ENCODE measurements around the gene DMAC1. TPM values are rescaled to one million over a fixed set of nuclear protein-coding genes. Genes with fewer than 3 reads are reported as not detected.

DMAC1 gene
- total RNA-seq, 1 experiment from 2014 or later = 43.3 TPM

DNA sequence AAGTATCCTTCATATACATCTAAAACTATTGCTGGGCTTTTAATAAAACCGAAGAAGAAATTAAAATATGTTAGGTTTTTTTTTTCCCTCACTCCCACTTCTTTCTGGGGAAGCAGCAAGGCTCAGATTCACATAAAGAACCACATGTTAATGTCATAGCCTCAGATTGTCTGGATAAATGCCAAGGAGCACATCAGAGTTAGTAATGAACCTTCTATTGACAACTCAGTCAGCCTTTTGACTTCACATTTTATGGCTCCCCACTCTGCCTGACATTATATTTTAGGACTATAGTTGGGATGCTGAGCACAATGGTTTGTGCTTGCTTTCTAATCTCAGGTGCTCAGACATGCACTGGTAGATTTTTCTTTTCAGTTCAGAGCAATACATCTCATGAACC, 21.8 kb downstream of the DMAC1 start:
- intact Hi-C loops (cut with micrococcal nuclease; ENCODE audit: unreplicated experiment) = no loop called here
- no peak overlapping the region for H2AFZ ChIP-seq
- no TSS peak for BruUV-seq (replicated peaks)
- ChIA-PET CTCF (no interaction called here), POLR2A (ENCODE audit: unreplicated experiment) (no interaction called here)
- DNase-seq = no peak
- no peaks in the 10 kb centered on the region for H4K20me1 ChIP-seq (ENCODE audit: insufficient read depth)
- H3K27me3 ChIP-seq (ENCODE audit: insufficient read depth, low read depth) = no peaks in the 10 kb centered on the region
- no peak for TF ChIP-seq EZH2 (IDR thresholded peaks at IDR 0.05; ENCODE audit: low read depth)
- TF ChIP-seq, protein P1, sequence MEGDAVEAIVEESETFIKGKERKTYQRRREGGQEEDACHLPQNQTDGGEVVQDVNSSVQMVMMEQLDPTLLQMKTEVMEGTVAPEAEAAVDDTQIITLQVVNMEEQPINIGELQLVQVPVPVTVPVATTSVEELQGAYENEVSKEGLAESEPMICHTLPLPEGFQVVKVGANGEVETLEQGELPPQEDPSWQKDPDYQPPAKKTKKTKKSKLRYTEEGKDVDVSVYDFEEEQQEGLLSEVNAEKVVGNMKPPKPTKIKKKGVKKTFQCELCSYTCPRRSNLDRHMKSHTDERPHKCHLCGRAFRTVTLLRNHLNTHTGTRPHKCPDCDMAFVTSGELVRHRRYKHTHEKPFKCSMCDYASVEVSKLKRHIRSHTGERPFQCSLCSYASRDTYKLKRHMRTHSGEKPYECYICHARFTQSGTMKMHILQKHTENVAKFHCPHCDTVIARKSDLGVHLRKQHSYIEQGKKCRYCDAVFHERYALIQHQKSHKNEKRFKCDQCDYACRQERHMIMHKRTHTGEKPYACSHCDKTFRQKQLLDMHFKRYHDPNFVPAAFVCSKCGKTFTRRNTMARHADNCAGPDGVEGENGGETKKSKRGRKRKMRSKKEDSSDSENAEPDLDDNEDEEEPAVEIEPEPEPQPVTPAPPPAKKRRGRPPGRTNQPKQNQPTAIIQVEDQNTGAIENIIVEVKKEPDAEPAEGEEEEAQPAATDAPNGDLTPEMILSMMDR (conservative IDR thresholded peaks at IDR 0.05) = no peak
- H3K27ac ChIP-seq = no peak overlapping the region
- no peaks in the 10 kb centered on the region for H3K36me3 ChIP-seq (ENCODE audit: low read depth)
- H3K4me2 ChIP-seq = no peak overlapping the region
- no peaks in the 10 kb centered on the region for H3K4me1 ChIP-seq (replicated peaks; ENCODE audit: insufficient read depth)
- no peak overlapping the region for H3K4me3 ChIP-seq
- H3F3A ChIP-seq (ENCODE audit: insufficient read depth, low read depth) = no peaks in the 10 kb centered on the region
- H3K9me2 ChIP-seq (ENCODE audit: insufficient read depth) = no peaks in the 10 kb centered on the region
- H3K79me2 ChIP-seq (ENCODE audit: low read depth) = no peaks in the 10 kb centered on the region
- no peaks in the 10 kb centered on the region for H3K9me3 ChIP-seq (ENCODE audit: insufficient read depth, low read depth)

DNA sequence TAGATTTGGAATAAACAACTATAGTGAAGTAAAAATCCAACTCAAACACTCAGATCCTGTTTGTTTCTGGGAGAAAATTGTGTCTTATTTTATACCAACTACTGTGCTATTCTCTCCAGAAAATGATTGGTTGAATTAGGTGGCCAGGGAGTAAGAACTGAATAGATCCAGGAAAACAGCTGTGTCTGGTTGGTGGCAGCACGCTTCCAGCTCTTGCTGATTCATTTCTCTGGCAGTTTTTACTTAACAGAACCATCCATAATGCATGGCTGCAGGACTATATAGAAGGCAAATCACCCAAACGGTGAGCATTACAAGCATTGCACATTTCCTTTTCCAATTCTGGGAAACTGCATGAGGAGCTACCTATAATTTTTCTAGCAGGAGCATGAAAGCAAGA, 29.5 kb downstream of the DMAC1 start:
- TF ChIP-seq, protein P1 (conservative IDR thresholded peaks at IDR 0.05) = no peak
- no peak for TF ChIP-seq EZH2 (IDR thresholded peaks at IDR 0.05; ENCODE audit: low read depth)
- no peaks in the 10 kb centered on the region for H3K27me3 ChIP-seq (ENCODE audit: insufficient read depth, low read depth)
- no TSS peak for BruUV-seq (replicated peaks)
- intact Hi-C loops (cut with micrococcal nuclease; ENCODE audit: unreplicated experiment) = no loop called here
- no peaks in the 10 kb centered on the region for H4K20me1 ChIP-seq (ENCODE audit: insufficient read depth)
- H3K4me3 ChIP-seq = no peak overlapping the region
- H3F3A ChIP-seq (ENCODE audit: insufficient read depth, low read depth) = no peaks in the 10 kb centered on the region
- H3K4me1 ChIP-seq (replicated peaks; ENCODE audit: insufficient read depth) = no peaks in the 10 kb centered on the region
- H2AFZ ChIP-seq = no peak overlapping the region
- H3K36me3 ChIP-seq (ENCODE audit: low read depth) = no peaks in the 10 kb centered on the region
- no peaks in the 10 kb centered on the region for H3K9me3 ChIP-seq (ENCODE audit: insufficient read depth, low read depth)
- H3K27ac ChIP-seq = no peak overlapping the region
- H3K9me2 ChIP-seq (ENCODE audit: insufficient read depth) = no peaks in the 10 kb centered on the region
- H3K4me2 ChIP-seq = no peak overlapping the region
- no peak for DNase-seq
- no peaks in the 10 kb centered on the region for H3K79me2 ChIP-seq (ENCODE audit: low read depth)
- CTCF ChIA-PET = no interaction called here
- POLR2A ChIA-PET (ENCODE audit: unreplicated experiment) = no interaction called here

DNA sequence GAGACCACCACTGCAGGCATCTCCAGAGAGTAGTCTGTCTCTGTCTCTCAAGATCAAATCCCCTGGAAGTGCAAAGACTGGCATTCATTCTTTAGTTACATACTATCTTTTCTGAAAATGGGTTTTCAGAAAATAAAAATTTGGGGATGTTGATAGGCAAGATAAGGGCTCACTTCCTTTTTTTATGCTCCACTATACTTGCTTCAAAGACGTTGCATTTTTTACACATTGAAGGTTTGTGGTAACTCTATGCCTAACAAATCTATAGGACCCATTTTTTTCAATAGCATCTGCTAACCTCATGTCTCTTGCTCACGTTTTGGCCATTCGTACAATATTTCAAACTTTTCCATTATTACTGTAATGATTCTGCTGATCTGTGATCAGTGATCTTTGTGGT, 37.0 kb downstream of the DMAC1 start:
- no peak for TF ChIP-seq EZH2 (IDR thresholded peaks at IDR 0.05; ENCODE audit: low read depth)
- TF ChIP-seq, protein P1 (conservative IDR thresholded peaks at IDR 0.05) = no peak
- Histone ChIP-seq H3K79me2 (ENCODE audit: low read depth) (no peaks in the 10 kb centered on the region), H3K4me3 (no peak overlapping the region), H3K27me3 (ENCODE audit: insufficient read depth, low read depth) (no peaks in the 10 kb centered on the region), H3K9me2 (ENCODE audit: insufficient read depth) (no peaks in the 10 kb centered on the region), H3K4me2 (no peak overlapping the region), H3K36me3 (ENCODE audit: low read depth) (no peaks in the 10 kb centered on the region), H4K20me1 (ENCODE audit: insufficient read depth) (no peaks in the 10 kb centered on the region), H3K9me3 (ENCODE audit: insufficient read depth, low read depth) (no peaks in the 10 kb centered on the region), H3K27ac (no peak overlapping the region), H2AFZ (no peak overlapping the region), H3K4me1 (replicated peaks; ENCODE audit: insufficient read depth) (no peaks in the 10 kb centered on the region), H3F3A (ENCODE audit: insufficient read depth, low read depth) (no peaks in the 10 kb centered on the region)
- ChIA-PET POLR2A (ENCODE audit: unreplicated experiment) (no interaction called here), CTCF (no interaction called here)
- no peak for DNase-seq
- no TSS peak for BruUV-seq (replicated peaks)
- intact Hi-C loops (cut with micrococcal nuclease; ENCODE audit: unreplicated experiment) = no loop called here
